8988T (cell line): ENCODE measurements around the gene CHSY1.

ENCODE experiments used
- DNase-seq: peaks from one replicate; pipeline ENCODE4 v3.0.0; 2011

Gene CHSY1

DNA sequence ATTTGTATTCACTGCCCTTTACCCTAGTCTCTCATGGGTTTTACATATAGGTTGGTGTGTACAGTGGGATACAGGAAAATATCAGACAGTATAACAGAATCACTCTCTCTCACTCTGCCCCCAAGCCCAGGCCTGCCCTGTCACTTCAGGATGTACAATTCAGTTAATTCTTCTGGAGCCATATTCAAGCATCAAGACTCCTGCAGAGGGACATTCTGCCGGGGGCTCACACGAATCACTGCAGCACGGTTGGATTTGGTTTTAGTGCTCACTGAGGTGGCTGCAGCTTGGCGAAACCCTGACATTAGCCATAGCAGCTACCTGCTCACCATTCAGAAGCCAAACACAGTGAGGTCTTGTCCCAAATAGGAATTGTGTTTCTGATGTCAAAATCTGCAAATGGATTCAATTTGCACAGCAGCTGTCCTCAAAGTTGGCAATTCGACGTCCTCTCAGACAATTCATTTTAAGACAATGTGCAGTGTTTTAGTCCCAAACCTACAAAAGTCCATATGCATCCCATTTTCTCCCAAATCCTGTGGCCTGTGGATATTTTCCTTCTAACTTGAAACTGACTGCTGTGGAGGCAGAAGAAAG is 82.9 kb downstream of the CHSY1 start:
- DNase-seq: no peak

DNA sequence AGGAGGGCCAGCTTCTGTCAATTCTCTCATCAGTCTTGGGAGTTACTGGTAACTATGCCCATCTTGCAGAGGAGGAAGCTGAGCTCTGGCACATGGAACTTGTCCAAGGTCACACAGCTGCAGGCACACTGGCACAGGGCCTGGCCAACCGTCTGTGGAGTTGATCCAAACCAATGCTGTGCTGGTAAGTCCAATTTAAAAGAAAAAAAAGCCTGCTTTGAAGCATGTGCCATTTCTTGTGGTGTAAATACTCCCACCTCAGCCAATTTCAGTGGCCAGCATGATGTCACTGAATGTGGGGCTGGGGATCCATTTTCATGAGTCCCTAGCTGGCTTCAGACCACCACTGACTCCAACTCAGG is 83.4 kb downstream of the CHSY1 start:
- DNase-seq: no peak

DNA sequence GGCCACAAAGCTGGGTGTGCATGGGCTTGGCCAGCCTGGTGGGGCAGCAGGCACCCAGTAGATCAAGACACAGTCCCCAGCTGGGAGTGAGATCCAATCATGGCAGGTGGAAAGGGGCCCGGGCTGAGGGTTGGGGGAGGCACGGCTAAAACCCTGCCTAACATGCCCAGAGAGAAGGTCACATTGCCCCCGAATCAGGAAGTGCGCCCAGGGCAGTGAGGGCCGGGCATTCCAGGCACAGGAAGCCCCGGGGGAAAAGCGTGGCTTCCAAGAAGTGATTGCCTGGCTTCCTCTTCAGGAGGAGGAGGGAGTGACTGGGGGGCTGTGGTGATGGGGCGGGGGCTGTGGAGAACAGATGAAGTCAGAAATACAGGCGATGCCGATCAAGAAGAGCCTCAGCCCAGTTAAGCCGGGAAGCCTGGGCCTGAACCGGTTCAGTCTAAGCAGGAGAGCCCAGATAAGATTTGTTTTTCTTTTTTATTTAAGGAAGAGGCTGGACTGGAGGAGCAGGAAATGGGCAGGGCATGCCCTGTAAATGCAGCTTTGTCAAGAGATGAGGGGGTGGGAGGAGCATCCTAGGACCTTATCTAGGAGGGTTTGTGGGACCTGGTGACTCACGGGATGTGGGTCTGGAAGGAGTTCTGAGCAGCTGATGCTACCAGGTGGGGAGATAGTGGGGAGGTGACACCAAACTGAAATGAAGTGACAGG is 83.9 kb downstream of the CHSY1 start:
- no peak for DNase-seq

DNA sequence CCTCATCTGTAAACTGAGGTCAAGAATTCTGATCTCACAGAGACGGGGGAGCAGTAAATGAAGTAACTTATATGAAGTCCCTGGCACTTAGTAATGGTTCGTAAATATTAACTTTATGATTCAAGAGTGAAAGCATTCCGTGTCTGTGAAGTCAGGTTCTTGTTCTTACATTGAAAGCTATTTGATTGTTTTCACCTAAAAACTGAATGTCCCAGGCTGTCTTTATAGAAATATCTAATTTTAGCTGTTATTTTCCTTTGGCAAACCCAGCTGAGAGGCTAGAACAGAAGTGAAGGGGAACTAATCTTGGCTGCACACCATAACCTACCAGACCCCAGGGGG is 84.5 kb downstream of the CHSY1 start:
- no peak for DNase-seq

DNA sequence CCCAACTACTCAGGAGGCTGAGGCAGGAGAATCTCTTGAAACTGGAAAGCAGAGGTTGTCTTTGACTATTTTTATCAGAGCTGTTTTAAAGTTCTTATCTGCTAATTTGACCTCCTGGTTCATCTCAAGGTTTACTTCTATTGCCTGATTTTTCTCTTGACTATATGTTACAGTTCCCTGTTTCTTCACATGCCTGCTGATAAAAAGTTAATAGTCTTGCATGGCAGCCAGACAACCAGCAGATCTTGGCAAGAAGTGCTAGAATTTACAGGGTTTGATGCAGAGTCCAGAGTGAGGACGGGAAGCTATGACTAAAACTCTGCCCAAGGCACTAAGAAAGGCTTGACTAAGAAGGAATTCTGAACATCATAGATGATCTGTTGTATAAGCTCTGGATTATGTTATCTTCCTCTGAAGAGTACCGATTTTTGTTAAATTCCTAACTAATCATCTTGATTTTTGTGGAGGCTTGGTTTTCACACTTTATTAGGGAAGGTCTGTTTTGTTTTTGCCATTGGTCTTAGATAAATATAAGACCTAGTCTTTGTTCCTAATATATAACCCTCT is 85.9 kb downstream of the CHSY1 start:
- no peak for DNase-seq

DNA sequence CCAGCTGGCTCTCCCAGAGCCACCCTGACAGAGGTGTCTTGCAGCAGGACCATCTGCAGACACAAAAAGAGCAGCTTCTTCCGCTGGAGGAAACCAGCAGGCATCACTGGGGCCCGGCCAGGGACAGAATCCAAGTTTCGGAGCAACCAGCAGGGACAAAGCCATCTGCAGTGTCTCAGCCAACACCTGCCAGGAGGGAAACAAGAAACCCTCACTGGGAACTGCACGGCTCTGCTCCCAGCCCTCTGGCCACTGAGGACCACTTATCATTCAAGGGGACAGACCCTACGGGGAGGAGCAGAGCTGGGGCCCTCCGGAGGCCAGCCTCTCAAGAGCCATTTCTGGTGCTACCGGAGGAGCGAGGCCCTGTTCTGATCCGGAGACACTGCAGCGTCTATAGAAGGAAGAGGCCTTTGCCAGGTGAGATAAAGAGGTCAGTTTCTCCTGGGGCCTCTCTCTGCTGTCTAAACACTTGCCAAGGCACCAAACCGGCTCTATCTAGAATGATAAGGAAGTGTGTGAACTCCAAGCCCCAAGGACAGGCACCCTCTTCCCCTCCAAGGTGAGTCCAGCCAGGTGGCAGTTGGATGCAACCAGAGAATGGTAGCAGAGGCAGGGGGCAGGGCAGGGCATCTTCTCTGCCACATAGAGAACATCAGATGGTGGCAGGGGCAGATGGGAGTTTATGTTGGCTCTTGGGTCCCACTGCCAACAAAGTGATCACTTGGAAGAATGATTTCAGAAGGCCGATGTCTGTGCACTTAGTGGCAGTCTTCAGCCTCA is 89.0 kb downstream of the CHSY1 start:
- DNase-seq: no peak

DNA sequence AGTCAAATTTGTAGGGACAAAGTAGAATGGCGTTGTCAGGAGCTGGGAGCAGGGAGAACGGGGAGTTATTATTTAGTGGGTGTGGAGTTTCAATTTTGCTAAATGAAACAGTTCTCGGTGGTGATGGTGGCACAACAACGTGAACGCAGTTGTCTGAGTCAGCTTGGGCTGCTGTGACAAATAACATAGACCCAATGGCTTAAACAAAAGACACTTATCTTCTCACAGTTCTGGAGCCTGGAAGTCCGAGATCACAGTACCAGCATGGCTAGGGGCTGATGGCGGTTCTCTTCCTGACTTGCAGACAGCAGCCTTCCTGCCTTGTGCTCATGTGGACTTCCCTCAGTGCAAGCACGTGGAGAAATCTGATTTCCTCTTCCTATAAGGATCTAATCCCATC is 90.2 kb downstream of the CHSY1 start:
- DNase-seq: no peak

DNA sequence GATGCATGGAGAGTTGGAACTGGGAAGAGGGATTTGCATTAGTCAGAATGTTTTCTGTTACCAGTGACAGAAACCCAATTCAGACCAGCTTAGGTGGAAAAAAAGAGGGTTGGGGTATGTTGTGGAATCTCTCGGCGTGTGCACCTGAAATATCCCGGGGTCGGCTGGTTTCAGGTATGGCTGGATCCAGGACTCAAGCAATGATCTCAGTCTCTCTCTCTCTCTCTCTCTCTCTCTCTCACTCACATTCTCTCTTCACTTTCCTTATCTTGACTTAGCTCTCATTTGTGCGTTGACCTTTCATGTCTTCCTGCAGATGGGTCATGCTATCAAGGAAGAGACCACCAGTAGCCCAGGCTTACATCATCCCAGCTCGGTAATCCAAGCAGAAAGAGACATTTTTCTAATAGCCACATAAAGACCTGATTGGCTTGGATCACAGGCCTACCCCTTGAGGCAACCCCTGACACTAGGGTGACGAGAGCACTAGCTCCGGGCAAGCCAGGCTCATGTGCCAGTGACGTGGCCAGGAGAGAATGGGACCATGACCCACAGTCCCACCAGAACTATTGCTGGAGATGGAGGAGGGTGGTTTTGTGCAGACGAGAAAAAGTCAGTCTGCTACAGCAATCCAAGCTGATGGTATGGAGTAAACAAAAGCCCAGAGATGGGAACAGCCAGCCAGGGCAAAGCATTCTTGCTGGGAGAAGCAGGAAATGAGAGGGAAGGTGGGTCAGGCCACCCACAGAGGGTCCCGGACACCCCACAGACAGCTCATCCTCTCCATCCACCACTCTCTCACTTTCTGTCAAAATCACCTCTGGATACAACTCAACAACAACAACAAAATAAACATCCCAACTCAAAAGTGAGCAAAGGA is 91.7 kb downstream of the CHSY1 start:
- DNase-seq: no peak

DNA sequence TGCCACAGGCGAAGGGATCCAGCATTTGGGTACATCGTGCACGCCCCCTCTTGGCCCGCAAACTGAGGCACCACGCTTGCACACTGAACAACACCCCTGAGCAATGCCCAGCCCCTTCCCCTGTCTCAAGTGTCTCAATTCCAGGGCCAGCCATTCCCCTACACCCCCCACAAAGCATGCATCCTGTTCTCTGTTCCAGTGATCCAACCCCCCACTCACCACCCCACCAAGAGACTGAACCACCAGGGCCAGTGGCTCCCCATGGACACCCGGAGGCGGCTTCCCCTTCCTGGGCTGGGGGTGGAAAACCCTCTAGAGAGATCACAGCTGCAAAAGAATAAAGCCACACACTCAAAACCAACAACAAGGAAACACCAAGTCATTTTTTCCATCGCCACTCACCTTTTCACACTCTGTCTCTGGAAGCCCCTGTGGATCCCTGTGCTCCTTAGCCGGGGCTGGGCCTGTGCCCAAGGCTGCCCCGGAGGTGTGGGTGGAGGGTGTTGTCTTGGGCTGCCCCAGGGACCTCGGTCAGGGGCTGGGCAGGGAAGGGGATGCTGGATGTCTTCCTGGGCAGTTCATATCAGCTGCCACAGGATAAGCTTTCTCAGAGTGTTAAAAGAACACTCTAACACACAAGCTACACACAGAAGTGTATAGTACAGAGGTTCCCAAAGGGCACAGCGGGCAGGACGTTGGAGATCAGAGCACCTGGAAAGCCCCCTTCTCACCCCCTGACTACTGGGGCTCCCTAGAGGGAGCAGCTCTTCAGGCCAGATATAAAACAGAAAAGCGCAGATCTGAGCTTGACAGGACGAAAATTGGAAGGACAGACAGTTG is 92.5 kb downstream of the CHSY1 start:
- no peak for DNase-seq

DNA sequence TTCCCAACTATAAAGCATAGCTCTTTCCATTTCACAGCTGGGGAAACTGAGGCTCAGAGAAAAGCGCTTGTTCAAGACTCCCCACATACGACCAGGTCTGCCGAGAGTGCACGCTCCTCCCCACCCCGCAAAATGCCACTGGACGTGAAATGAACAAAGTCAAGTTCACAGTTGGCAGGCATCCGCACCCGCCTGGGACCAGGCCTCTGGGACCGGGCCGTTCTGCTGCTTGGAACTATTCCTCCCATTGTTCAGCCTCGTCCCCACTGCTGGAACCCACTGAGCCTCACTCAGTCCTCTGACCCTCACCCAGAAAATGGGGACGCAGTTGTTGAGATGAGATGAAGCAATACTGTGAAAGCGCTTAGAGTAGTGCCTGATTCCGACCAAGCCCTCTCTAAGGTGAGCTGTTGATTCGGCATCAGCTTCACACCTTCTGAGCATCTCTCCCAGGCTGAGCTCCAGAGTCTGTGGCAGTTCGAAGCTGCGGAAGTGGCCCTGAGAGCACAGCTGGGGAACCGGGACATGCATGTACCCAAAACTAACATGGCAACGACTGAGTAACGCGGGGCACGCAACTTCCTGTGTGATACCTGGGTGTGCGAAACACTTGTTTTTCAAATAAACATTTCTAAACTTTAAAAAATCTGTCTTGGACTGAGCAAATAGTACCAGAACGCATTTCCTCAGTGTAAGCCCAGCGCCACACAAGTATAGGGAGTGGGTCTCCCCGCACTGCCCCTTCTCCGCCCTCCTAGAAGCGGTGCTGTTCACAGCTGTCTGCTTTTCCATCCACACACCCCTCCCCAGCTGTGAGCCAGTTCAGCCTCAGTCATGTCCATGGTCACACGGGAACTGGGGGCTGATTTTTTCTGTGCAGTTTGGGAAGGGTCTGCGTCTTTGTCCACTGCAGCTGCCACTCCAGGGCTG is 93.4 kb downstream of the CHSY1 start:
- no peak for DNase-seq

DNA sequence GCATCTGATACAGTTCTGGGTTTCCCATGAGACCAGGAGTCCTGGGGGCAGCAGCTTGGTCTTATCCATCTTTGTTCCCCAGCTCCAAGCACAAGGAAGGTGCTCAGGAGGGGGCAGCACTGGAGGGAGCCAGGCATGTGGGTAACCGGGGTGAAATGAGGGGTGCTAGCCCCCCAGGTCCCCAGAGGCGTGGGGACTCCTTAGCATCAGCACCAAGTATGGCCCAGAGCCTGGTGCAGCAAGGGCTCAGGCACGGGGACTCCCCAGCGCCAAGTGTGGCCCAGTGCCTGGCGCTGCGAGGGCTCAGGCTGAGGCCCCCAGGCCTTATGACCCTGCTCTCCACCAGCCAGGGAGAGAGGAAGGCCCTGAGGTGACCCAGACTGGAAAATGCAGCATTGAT is 94.1 kb downstream of the CHSY1 start:
- DNase-seq: no peak

DNA sequence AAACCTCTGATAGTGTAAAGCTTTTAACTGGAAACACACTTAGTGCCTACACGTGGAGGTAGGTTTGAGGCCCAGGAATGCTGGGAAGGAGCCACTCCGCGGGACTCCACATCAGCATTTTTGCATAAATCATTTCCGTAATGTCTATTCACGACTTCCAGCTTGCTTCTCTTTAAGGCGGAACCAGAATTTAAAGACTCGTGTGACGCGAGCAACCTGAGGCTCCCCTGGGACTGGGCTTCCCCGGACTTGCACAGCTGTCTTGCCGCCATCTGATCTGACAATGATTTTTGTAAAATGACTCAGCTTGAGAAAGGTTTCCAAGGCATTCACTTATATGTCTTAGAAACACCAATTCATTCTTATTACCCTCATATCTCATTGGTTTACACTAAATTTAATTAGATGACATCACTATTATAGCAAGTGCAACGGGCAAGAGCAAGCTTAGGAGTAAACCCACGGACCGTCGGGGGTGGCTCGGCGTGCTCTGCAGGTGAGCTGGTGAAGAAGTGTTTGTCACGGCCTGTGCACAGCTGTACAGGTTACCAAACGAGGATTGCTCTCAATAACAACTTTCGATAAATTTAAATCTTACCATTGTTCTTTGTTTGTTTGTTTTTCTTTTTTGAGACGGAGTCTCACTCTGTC is 95.2 kb downstream of the CHSY1 start:
- no peak for DNase-seq

DNA sequence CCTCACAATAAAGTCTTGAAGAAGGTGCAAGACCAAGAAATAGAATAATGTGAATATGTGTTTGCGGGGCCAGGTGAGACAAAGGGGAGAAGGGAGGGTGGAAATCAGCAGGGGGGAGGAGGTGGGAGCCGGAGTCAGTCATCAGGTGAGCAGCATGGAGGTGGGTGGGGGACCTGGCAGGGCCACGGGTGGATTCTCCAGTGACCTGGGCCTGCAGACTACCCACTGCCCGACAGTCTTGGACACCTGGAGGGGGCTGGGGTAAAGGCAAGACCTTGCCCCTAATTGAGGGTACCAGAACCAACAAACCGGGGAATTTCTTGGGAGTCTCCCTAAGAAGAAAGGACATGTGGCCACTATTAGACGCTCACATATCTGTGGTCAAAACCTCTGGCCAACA is 95.8 kb downstream of the CHSY1 start:
- DNase-seq: no peak

DNA sequence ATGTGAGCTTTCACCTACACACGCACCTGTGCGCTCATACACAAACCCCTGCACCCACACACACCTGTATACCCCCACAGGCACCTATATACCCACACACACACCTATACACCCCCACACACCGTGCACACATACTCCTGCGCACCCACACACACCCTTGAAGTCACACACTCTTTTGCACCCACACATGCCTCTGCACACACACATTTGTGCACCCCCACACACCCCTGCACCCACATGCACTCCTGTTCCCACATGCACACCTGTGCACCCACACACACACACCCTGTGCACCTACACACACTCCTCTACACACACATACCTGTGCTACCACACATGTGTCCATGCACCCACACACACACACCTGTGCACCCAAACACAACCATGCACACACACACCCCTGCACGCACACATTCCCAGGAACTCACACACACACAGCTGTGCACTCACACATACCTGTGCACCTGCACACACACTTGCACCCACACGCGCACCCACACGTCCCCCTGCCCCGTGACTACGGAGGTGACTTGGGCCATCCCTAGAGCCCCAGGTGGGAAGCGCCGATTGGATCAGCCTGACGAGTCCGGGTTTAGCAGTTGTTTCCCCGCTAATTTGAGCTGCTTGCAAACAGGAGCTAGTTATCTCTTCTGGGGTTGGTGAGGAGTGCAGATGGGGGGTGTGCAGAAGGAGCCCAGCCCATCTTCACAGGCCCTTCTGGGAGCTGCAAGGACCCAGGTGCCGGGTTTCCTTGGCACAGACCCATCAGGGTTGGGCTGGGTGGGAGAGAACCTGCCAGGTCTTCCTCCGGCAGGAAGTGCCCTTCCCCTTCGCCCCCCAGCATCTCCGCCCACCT is 97.8 kb downstream of the CHSY1 start:
- DNase-seq: no peak

DNA sequence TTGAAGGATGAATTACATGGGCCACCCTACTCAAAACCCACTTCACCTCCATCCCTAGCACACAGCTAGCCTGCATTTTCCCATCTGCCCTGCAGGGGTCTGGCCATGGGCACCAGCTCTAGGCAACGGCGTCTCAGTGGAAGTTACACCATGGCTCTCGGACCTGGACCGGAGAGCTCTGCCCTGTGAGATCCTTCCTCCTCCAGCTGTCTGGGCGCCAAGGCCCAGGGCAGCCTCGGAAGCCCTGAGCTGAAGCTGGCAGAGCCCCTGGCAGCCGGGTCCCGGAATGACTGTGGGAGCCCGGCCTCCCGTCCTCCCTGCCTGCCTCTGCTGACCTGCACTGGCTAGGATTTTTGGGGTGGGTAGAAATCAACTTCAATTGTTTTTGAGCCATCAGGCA is 98.9 kb downstream of the CHSY1 start:
- DNase-seq: peak; percentile 34

DNA sequence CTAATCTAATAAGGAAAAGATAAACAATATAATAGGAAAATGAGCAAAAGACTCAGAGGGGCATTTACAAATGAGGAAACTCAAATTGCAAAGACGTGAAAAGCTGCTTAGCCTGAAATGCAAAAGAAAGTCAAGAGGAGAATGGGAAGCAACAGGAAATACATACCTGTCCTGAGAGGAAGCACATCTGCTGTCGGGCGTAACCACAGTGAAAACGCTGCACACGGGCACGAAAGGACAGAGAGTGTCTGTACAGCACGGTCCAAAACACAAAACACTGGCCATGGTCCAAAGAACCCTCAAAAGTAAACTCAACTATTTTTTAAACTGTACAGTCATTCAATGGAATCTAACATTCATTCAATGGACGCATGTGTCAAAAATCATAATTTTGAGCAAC is 100.6 kb downstream of the CHSY1 start:
- DNase-seq: no peak

DNA sequence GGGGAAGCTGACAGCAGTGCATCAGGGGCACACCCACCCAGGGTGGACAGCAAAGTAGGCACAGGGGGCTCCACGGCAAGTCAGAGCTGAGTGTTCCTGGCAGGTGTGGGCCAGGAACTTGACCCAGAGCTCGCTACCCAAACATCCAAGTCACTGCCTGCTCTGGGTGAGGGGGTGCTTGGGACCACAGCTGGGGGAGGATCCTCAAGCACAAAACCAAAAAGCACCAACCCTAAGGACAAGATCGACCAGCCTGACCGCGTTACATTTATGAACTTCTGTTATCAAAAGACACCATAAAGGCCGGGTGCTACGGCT is 101.2 kb downstream of the CHSY1 start:
- DNase-seq: no peak

DNA sequence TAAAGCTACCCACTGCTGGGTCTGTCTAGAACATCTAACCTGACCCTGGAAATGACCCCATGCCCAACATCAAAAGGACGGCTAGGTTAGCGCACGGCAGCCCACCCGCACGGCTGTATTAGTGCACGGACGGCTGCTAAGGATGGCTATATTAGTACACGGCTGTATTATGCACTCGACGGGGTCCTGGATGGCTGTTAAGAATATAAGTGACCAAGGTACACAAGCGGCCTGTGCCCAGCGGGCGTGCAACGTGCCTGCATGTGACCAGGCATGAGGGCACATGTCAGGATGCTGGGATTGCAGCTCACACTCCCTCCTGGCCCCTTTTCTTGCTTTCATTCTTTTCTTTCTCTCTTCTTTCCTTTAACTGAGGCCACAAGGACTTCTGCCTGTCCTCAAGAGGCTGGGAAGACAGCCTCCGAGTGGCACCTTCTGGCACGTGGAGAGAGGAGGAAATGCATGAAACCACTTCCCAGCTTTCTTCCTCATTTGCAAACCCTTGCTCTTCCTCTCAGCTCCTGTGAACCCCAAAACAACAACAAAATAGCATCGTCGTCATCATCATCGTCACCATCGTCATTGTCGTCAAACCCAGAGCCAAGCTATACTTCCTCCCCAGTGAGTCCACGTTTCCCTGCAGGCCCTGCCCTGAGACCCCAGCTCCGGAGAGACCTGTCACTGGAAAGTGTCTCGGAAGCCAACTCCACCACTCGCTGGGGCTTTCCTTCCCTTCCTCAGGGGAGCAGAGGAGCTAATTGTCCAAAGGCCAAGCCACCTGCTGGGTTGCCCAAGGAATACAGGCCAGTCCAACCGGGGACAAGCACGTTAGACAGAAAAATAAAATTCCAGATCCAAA is 101.8 kb downstream of the CHSY1 start:
- no peak for DNase-seq
